NCI-H2196 (cell line): ENCODE results near the gene MTA3.

ENCODE experiments used
- DNase-seq: peaks from one replicate; lab custom pipeline; 2025; ENCODE audit not compliant: unreplicated experiment; lab: John Stamatoyannopoulos, UW

Gene MTA3

GRCh38 chr2:42658306-42658705, 89.9 kb downstream of the MTA3 start:
- no peak for DNase-seq

GRCh38 chr2:42659609-42660008, 91.2 kb downstream of the MTA3 start:
- peak; percentile 19 for DNase-seq

GRCh38 chr2:42663106-42663780, 94.8 kb downstream of the MTA3 start:
- peak; percentile 82 for DNase-seq

GRCh38 chr2:42663828-42664227, 95.4 kb downstream of the MTA3 start:
- DNase-seq: no peak

- DNase-seq: no peak
Measured at GRCh38 chr2:42673989-42674579, 105.7 kb downstream of the MTA3 start.

- no peak for DNase-seq
Measured at GRCh38 chr2:42675815-42676214, 107.4 kb downstream of the MTA3 start.

- DNase-seq: no peak
Measured at GRCh38 chr2:42685303-42685702, 116.9 kb downstream of the MTA3 start.

GRCh38 chr2:42693013-42693615, 124.7 kb downstream of the MTA3 start:
- no peak for DNase-seq

- no peak for DNase-seq
Measured at GRCh38 chr2:42693688-42694479, 125.5 kb downstream of the MTA3 start.

GRCh38 chr2:42696987-42697386, 128.6 kb downstream of the MTA3 start:
- no peak for DNase-seq

- DNase-seq: no peak
Measured at GRCh38 chr2:42698940-42699339, 130.5 kb downstream of the MTA3 start.

- no peak for DNase-seq
Measured at GRCh38 chr2:42706836-42707235, 138.4 kb downstream of the MTA3 start.

GRCh38 chr2:42708179-42708578, 139.7 kb downstream of the MTA3 start:
- no peak for DNase-seq

- DNase-seq: no peak
Measured at GRCh38 chr2:42711896-42712295, 143.5 kb downstream of the MTA3 start.

GRCh38 chr2:42712934-42713333, 144.5 kb downstream of the MTA3 start:
- DNase-seq: no peak

GRCh38 chr2:42713920-42714319, 145.5 kb downstream of the MTA3 start:
- no peak for DNase-seq

- no peak for DNase-seq
Measured at GRCh38 chr2:42714686-42715085, 146.3 kb downstream of the MTA3 start.

- no peak for DNase-seq
Measured at GRCh38 chr2:42721898-42722297, 153.5 kb downstream of the MTA3 start.

GRCh38 chr2:42722320-42723190, 154.1 kb downstream of the MTA3 start:
- peak; percentile 73 for DNase-seq

- no peak for DNase-seq
Measured at GRCh38 chr2:42723465-42723864, 155.0 kb downstream of the MTA3 start.

GRCh38 chr2:42724886-42725285, 156.5 kb downstream of the MTA3 start:
- no peak for DNase-seq
